H1 (cell line): ENCODE data around the gene R3HDML. TPM values are rescaled to one million over a fixed set of nuclear protein-coding genes. Genes with fewer than 3 reads are reported as not detected.

ENCODE experiments used
- GTF2F1 ChIP-seq: IDR thresholded peaks from 2 replicates; pipeline ENCODE4 v1.6.1; 2012; ENCODE audit warnings: low read depth, low read length, improper control_type of control experiment, borderline replicate concordance
- ZNF274 ChIP-seq: IDR thresholded peaks from 2 replicates; pipeline ENCODE4 v1.7.0; 2012; ENCODE audit warnings: low read length, borderline replicate concordance; ENCODE audit errors: extremely low read depth
- polyA plus RNA-seq, 7 experiments: library from polyadenylated mRNA; depleted of rRNA in 3 of 7; stranded (reverse) in 5 of 7; unstranded in 2 of 7; fragments of >200 nt in 5 of 7; fragments of 200-250 nt in 2 of 7; gene quantifications; 1 replicate in 5 of 7; 2 replicates in 1 of 7; 4 replicates in 1 of 7; pipeline versions ENCODE4 v1.2.1 to v1.2.3, GENCODE V29; 2011 to 2013; ENCODE audit warnings: missing spikeins in 2 of 7, mixed read lengths in 2 of 7
- total RNA-seq: library from RNA; stranded (reverse); fragmentation: NEBNext Ultra II Directional; extraction: Animal tissue kit (Norgen Biotek cat#: 25700); gene quantifications from 2 replicates; pipeline ENCODE4 v1.2.1, GENCODE V29; 2021

Gene R3HDML
- total and polyA plus RNA-seq, 2 of the 8 experiments (the other 6 are each of a cell fraction or from before 2014, with no cell fraction given) = not detected

GRCh38 chr20:44302736-44303135, 34.1 kb upstream of the R3HDML start (continued):
- no peak for TF ChIP-seq GTF2F1
- no peak for TF ChIP-seq ZNF274
